WTC11 (cell line): Measurements from ENCODE around the gene FAU. TPM values are rescaled to one million over a fixed set of nuclear protein-coding genes. Genes with fewer than 3 reads are reported as not detected.
A peak's percentile ranks its signal among the peaks of the same experiment; 100 is the strongest.

Source experiments
- ARID4B ChIP-seq: sonication (generic); formaldehyde crosslinking; IDR thresholded peaks from 2 replicates; pipeline ENCODE4 v1.8.0; 2023; ENCODE audit warnings: missing genetic modification reagents, mild to moderate bottlenecking, borderline replicate concordance
- ATF1 ChIP-seq: sonication (generic); formaldehyde crosslinking; IDR thresholded peaks from 2 replicates; pipeline ENCODE4 v1.8.1; 2023; ENCODE audit warnings: mild to moderate bottlenecking, moderate library complexity, missing genetic modification reagents
- ELF4 ChIP-seq: sonication (generic); formaldehyde crosslinking; IDR thresholded peaks from 2 replicates; pipeline ENCODE4 v1.8.1; 2022; ENCODE audit warnings: low read depth, mild to moderate bottlenecking, moderate library complexity, missing genetic modification reagents
- FOXK1 ChIP-seq: sonication (generic); formaldehyde crosslinking; IDR thresholded peaks from 2 replicates; pipeline ENCODE4 v1.8.0; 2022; ENCODE audit warnings: mild to moderate bottlenecking, moderate library complexity, missing genetic modification reagents
- FOXP4 ChIP-seq: sonication (generic); formaldehyde crosslinking; IDR thresholded peaks from 2 replicates; pipeline ENCODE4 v1.8.0; 2022; ENCODE audit warnings: mild to moderate bottlenecking, missing genetic modification reagents
- GTF2I ChIP-seq: fragments of 250-450 bp; sonication (Bioruptor Pico); conservative IDR thresholded peaks from 2 replicates; pipeline ENCODE4 v1.4.0; 2021; ENCODE audit warnings: mild to moderate bottlenecking
- HMGA2 ChIP-seq: fragments of 250-450 bp; sonication (Bioruptor Pico); IDR thresholded peaks from 2 replicates; pipeline ENCODE4 v1.4.0; 2021; ENCODE audit warnings: mild to moderate bottlenecking, moderate library complexity
- HMGXB4 ChIP-seq: sonication (generic); formaldehyde crosslinking; IDR thresholded peaks from 2 replicates; pipeline ENCODE4 v1.8.1; 2023; ENCODE audit warnings: mild to moderate bottlenecking, moderate library complexity, missing genetic modification reagents
- MAX ChIP-seq: sonication (generic); formaldehyde crosslinking; IDR thresholded peaks from 2 replicates; pipeline ENCODE4 v1.8.0; 2022; ENCODE audit warnings: mild to moderate bottlenecking, missing genetic modification reagents
- MLX ChIP-seq: sonication (generic); formaldehyde crosslinking; IDR thresholded peaks from 2 replicates; pipeline ENCODE4 v1.8.1; 2023; ENCODE audit warnings: mild to moderate bottlenecking, missing genetic modification reagents, moderate library complexity
- NFE2L1 ChIP-seq: sonication (generic); formaldehyde crosslinking; IDR thresholded peaks from 2 replicates; pipeline ENCODE4 v1.8.1; 2023; ENCODE audit warnings: missing genetic modification reagents
- NR1H2 ChIP-seq: sonication (generic); formaldehyde crosslinking; IDR thresholded peaks from 2 replicates; pipeline ENCODE4 v1.9.0; 2021; ENCODE audit warnings: mild to moderate bottlenecking, moderate library complexity, missing genetic modification reagents
- NR2C2 ChIP-seq: sonication (generic); formaldehyde crosslinking; IDR thresholded peaks from 2 replicates; pipeline ENCODE4 v1.8.0; 2022; ENCODE audit warnings: mild to moderate bottlenecking, missing genetic modification reagents
- NR3C1 ChIP-seq: sonication (generic); formaldehyde crosslinking; conservative IDR thresholded peaks from 2 replicates; pipeline ENCODE4 v1.8.1; 2023; ENCODE audit warnings: low read depth, mild to moderate bottlenecking, missing genetic modification reagents
- RELA ChIP-seq: sonication (generic); formaldehyde crosslinking; IDR thresholded peaks from 2 replicates; pipeline ENCODE4 v1.8.1; 2022; ENCODE audit warnings: missing genetic modification reagents, mild to moderate bottlenecking, borderline replicate concordance
- SMAD3 ChIP-seq: sonication (generic); formaldehyde crosslinking; IDR thresholded peaks from 2 replicates; pipeline ENCODE4 v1.8.0; 2022; ENCODE audit warnings: missing genetic modification reagents, mild to moderate bottlenecking, borderline replicate concordance
- SP1 ChIP-seq: sonication (generic); formaldehyde crosslinking; conservative IDR thresholded peaks from 2 replicates; pipeline ENCODE4 v1.8.1; 2022; ENCODE audit warnings: missing genetic modification reagents
- TEAD1 ChIP-seq: sonication (generic); formaldehyde crosslinking; IDR thresholded peaks from 2 replicates; pipeline ENCODE4 v1.8.0; 2022; ENCODE audit warnings: mild to moderate bottlenecking, missing genetic modification reagents
- USF2 ChIP-seq: sonication (generic); formaldehyde crosslinking; IDR thresholded peaks from 2 replicates; pipeline ENCODE4 v1.8.1; 2023; ENCODE audit warnings: mild to moderate bottlenecking, missing genetic modification reagents, moderate library complexity
- ZNF138 ChIP-seq: sonication (generic); formaldehyde crosslinking; conservative IDR thresholded peaks from 2 replicates; pipeline ENCODE4 v1.8.1; 2022; ENCODE audit warnings: mild to moderate bottlenecking, moderate library complexity, missing genetic modification reagents
- ZNF512 ChIP-seq: sonication (generic); formaldehyde crosslinking; IDR thresholded peaks from 2 replicates; pipeline ENCODE4 v1.8.1; 2022; ENCODE audit warnings: missing genetic modification reagents, borderline replicate concordance
- total RNA-seq: library from RNA; stranded (reverse); gene quantifications from 3 replicates; pipeline ENCODE4 v1.2.3, GENCODE V29; 2021
- TF ChIP-seq, protein P1 (sequence below): sonication (generic); formaldehyde crosslinking; IDR thresholded peaks from 2 replicates; pipeline ENCODE4 v1.8.1; 2023; ENCODE audit warnings: mild to moderate bottlenecking, missing genetic modification reagents
- TF ChIP-seq, protein P2 (sequence below): sonication (generic); formaldehyde crosslinking; IDR thresholded peaks from 2 replicates; pipeline ENCODE4 v1.8.1; 2022; ENCODE audit warnings: mild to moderate bottlenecking, missing genetic modification reagents, moderate library complexity, borderline replicate concordance

Gene FAU
- total RNA-seq, 1 experiment from 2014 or later: 991 TPM

DNA sequence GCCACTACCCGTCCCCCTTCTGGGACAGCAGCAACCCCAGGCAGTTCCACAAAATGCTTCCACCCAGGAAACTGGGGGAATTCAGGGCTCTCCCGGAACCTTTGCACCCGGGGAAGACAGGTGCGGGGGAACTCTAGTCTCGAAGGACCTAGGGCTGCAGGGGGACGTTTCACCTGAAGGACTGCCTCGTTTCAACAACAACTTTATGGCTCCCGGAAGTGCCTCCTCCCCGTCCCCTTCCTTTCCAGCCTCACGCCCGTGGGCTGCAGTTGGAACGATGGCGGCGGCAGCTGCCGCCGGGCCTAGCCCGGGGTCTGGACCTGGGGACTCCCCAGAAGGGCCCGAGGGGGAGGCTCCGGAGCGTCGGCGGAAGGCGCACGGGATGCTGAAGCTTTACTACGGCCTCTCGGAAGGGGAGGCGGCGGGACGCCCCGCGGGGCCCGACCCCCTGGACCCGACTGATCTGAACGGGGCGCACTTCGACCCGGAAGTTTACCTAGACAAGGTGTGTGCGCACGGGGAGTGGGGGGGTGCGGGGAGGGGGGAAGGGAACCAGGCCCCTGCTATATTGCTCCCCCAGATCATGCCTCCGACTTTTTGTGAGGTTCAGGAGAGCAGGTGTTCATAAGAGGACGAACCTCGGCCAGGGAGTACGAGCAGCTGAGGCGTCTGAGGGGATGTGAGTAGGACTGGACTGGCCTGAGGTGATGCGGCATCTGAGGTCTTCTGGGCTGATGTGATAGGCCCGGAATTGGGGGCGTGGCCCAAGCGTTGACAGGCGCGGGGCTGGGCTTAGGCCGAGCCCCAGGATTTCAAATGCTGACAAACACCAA lies 25.7 kb downstream of the FAU start, which contains the start of gene VPS51 (continued):
- TF ChIP-seq, protein P1, sequence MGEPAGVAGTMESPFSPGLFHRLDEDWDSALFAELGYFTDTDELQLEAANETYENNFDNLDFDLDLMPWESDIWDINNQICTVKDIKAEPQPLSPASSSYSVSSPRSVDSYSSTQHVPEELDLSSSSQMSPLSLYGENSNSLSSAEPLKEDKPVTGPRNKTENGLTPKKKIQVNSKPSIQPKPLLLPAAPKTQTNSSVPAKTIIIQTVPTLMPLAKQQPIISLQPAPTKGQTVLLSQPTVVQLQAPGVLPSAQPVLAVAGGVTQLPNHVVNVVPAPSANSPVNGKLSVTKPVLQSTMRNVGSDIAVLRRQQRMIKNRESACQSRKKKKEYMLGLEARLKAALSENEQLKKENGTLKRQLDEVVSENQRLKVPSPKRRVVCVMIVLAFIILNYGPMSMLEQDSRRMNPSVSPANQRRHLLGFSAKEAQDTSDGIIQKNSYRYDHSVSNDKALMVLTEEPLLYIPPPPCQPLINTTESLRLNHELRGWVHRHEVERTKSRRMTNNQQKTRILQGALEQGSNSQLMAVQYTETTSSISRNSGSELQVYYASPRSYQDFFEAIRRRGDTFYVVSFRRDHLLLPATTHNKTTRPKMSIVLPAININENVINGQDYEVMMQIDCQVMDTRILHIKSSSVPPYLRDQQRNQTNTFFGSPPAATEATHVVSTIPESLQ (CRISPR knock-in tag): no peak
- no peak for TF ChIP-seq NR1H2 (CRISPR knock-in tag)
- TF ChIP-seq, protein P2, sequence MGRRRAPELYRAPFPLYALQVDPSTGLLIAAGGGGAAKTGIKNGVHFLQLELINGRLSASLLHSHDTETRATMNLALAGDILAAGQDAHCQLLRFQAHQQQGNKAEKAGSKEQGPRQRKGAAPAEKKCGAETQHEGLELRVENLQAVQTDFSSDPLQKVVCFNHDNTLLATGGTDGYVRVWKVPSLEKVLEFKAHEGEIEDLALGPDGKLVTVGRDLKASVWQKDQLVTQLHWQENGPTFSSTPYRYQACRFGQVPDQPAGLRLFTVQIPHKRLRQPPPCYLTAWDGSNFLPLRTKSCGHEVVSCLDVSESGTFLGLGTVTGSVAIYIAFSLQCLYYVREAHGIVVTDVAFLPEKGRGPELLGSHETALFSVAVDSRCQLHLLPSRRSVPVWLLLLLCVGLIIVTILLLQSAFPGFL: no peak
- TF ChIP-seq SMAD3 (CRISPR knock-in tag): no peak
- TF ChIP-seq FOXP4 (CRISPR knock-in tag): 0 out of 2 replicates have a peak, but pooled peaks have one; percentile 59
- TF ChIP-seq NR3C1 (CRISPR knock-in tag): no peak
- peak; percentile 69; the same call in 1 of the 2 replicates for TF ChIP-seq ELF4 (CRISPR knock-in tag)
- peak; percentile 90 for TF ChIP-seq FOXK1 (CRISPR knock-in tag)
- TF ChIP-seq RELA (CRISPR knock-in tag): no peak
- no peak for TF ChIP-seq USF2 (CRISPR knock-in tag)
- no peak for TF ChIP-seq ZNF512 (CRISPR knock-in tag)
- TF ChIP-seq ARID4B (CRISPR knock-in tag): peak; percentile 91
- TF ChIP-seq ZNF138: no peak
- TF ChIP-seq HMGA2 (CRISPR knock-in tag): peak; percentile 47
- TF ChIP-seq HMGXB4: peak; percentile 80; the same call in 1 of the 2 replicates
- TF ChIP-seq GTF2I: 0 out of 2 replicates have a peak, but pooled peaks have one; percentile 14
- TF ChIP-seq SP1 (CRISPR knock-in tag): peak; percentile 78
- peak; percentile 91 for TF ChIP-seq NR2C2 (CRISPR knock-in tag)
- TF ChIP-seq MAX (CRISPR knock-in tag): no peak; the same call in 1 of the 2 replicates
- peak; percentile 64; the same call in 1 of the 2 replicates for TF ChIP-seq TEAD1 (CRISPR knock-in tag)
- no peak for TF ChIP-seq NFE2L1 (CRISPR knock-in tag)
- TF ChIP-seq MLX (CRISPR knock-in tag): no peak
- TF ChIP-seq ATF1: no peak
